H1 (cell line): Measurements from ENCODE around the gene ACYP2. TPM values are rescaled to one million over a fixed set of nuclear protein-coding genes. Genes with fewer than 3 reads are reported as not detected.

Experiments used
- BACH1 ChIP-seq: IDR thresholded peaks from 2 replicates; pipeline ENCODE4 v1.6.1; 2012; ENCODE audit warnings: low read length, improper control_type of control experiment
- CEBPB ChIP-seq: IDR thresholded peaks from 2 replicates; pipeline ENCODE4 v1.6.1; 2012; ENCODE audit warnings: low read depth, low read length
- FOSL1 ChIP-seq: IDR thresholded peaks from 2 replicates; pipeline ENCODE4 v1.6.1; 2011; ENCODE audit warnings: mild to moderate bottlenecking, low read depth, low read length, moderate library complexity; ENCODE audit not compliant: insufficient read depth
- GTF2F1 ChIP-seq: IDR thresholded peaks from 2 replicates; pipeline ENCODE4 v1.6.1; 2012; ENCODE audit warnings: low read depth, low read length, improper control_type of control experiment, borderline replicate concordance
- NANOG ChIP-seq: IDR thresholded peaks from 2 replicates; pipeline ENCODE4 v1.6.1; 2011; ENCODE audit warnings: low read length, low read depth, mild to moderate bottlenecking, inconsistent platforms; ENCODE audit not compliant: insufficient read depth, poor library complexity, severe bottlenecking
- RBBP5 ChIP-seq: IDR thresholded peaks from 2 replicates; pipeline ENCODE4 v1.7.1; 2012; ENCODE audit warnings: low read depth, mild to moderate bottlenecking, inconsistent platforms, low read length, moderate library complexity, borderline replicate concordance
- RFX5 ChIP-seq: IDR thresholded peaks from 2 replicates; pipeline ENCODE4 v1.6.1; 2011; ENCODE audit warnings: low read depth, low read length, improper control_type of control experiment, borderline replicate concordance
- SAP30 ChIP-seq: fragments of 300-600 bp; sonication (generic); IDR thresholded peaks from 2 replicates; pipeline ENCODE4 v1.7.1; 2012; ENCODE audit warnings: low read length, moderate library complexity, mild to moderate bottlenecking, inconsistent platforms; ENCODE audit not compliant: insufficient read depth, insufficient replicate concordance
- polyA plus RNA-seq, 7 experiments: library from polyadenylated mRNA; depleted of rRNA in 3 of 7; stranded (reverse) in 5 of 7; unstranded in 2 of 7; fragments of >200 nt in 5 of 7; fragments of 200-250 nt in 2 of 7; gene quantifications; 1 replicate in 5 of 7; 2 replicates in 1 of 7; 4 replicates in 1 of 7; pipeline versions ENCODE4 v1.2.1 to v1.2.3, GENCODE V29; 2011 to 2013; ENCODE audit warnings: missing spikeins in 2 of 7, mixed read lengths in 2 of 7
- total RNA-seq: library from RNA; stranded (reverse); fragmentation: NEBNext Ultra II Directional; extraction: Animal tissue kit (Norgen Biotek cat#: 25700); gene quantifications from 2 replicates; pipeline ENCODE4 v1.2.1, GENCODE V29; 2021
- TF ChIP-seq, protein P1 (sequence below): IDR thresholded peaks from 2 replicates; pipeline ENCODE4 v1.6.1; 2011; ENCODE audit warnings: low read length, improper control_type of control experiment

The ACYP2 gene
- total and polyA plus RNA-seq, 2 of the 8 experiments (the other 6 are each of a cell fraction or from before 2014, with no cell fraction given) = 3.4 to 4.4 TPM

DNA sequence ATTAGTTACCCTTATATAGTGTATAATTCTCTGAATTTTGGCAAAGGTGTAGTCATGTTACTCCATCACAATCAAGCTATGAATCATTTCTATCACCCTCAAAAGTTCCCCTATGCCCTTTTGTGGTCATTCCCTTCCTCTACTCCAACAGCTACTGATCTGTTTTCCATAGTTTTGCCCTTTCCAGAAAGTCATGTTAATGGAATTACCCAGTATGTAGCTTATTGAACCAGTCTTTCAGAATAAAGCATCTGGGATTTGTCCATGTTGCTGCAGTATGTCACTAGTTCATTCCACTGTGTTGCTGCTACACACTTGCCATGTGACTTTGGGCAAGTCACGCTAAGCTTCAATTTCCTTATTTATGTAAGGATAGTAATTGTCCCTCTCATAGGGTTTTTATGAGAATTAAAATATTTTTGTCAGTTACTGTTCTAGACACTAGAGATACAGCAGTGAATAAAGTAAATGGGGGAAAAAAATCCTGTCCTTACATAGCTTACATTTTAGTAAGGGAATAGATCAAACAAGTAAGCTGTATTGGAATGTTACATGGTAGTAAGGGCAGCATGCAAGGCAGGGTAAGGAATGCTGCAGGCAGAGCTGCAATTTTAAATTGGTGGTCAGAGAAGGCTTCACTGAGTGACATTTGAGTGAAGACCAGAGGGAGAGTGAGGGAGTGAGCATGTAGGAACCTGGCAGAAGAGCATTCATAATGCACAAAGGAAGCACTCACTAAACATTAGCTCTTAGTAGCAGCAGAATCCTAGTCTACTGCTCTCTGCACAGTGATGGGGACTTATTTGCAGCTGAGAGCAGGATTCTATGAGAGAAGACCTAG is 220.9 kb downstream of the ACYP2 start (continued):
- TF ChIP-seq, protein P1, sequence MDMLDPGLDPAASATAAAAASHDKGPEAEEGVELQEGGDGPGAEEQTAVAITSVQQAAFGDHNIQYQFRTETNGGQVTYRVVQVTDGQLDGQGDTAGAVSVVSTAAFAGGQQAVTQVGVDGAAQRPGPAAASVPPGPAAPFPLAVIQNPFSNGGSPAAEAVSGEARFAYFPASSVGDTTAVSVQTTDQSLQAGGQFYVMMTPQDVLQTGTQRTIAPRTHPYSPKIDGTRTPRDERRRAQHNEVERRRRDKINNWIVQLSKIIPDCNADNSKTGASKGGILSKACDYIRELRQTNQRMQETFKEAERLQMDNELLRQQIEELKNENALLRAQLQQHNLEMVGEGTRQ = no peak
- no peak for TF ChIP-seq NANOG
- no peak for TF ChIP-seq FOSL1
- no peak for TF ChIP-seq BACH1
- no peak for TF ChIP-seq GTF2F1
- no peak for TF ChIP-seq RFX5
- no peak for TF ChIP-seq CEBPB
- no peak for TF ChIP-seq RBBP5
- no peak for TF ChIP-seq SAP30
